GM21423 (cell line): ENCODE measurements around the gene PSMA6.
A peak's percentile ranks its signal among the peaks of the same experiment; 100 is the strongest.
"Not testable (repeated sequence)": the region's sequence is repeated elsewhere in the genome, so short reads cannot be mapped to it uniquely, and the experiment has no call there.

ENCODE experiments used
- ATAC-seq: cut with Tn5 transposase; IDR thresholded peaks from one replicate; pipeline ENCODE4 v1.9.1; 2021; ENCODE audit warnings: mild to moderate bottlenecking, moderate library complexity; ENCODE audit not compliant: unreplicated experiment

The PSMA6 gene

DNA sequence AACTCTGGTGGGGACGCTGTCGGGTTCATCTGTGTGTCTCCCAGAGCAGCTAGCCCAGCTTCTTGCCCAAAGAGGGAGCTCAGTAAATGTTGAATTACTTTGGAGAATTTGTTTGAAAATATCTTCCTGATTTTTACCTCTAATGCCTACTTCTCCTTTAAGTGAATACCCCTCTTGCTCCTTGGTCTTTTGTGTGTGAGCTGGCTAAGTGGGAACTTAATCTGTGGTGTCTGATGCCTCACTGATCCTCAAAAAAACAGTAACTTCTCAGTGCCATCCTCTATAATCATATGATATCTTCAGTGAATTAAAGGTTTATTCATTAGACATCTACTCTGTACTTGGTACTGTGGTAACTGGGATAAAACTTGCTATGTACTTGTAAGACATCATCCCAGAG is 7.7 kb upstream of the PSMA6 start:
- ATAC-seq: no peak

DNA sequence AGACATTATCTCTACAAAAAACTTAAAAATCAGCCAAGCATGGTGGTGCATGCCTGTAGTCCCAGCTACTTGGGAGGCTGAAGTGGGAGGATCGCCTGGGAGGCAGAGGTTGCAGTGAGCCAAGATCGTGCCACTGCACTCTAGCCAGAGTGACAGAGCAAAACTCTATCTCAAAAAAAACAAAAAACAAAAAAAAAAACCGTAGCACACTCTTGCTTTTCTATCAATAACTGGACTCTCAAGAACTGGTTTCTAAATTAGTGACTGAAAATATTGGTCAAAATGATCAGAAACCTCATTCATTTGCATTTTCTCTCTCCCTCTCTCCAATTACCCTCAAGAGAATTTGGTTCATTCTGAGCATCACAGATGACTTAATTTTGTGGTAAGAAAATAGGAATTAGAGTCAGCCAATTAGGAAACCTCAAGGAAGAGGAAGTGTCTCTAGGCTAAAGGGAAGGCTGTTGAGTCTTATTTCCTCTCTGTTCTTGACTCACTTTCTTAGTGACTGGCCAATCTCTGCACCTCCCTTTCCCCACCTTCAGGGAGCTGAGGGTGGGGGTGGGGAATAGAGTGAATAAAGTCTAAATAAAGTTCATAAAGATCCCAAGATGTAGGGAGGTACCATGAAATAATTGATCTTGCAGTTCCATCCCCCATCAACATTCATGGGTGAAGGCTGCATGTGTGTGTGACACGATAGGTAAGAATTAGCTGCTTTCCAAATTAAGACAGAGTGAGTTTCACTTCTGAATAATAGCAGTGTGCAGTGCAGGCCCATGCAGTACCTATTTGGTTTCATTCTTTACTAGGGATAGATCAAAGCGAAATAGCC is 6.8 kb upstream of the PSMA6 start:
- peak; percentile 69 for ATAC-seq

DNA sequence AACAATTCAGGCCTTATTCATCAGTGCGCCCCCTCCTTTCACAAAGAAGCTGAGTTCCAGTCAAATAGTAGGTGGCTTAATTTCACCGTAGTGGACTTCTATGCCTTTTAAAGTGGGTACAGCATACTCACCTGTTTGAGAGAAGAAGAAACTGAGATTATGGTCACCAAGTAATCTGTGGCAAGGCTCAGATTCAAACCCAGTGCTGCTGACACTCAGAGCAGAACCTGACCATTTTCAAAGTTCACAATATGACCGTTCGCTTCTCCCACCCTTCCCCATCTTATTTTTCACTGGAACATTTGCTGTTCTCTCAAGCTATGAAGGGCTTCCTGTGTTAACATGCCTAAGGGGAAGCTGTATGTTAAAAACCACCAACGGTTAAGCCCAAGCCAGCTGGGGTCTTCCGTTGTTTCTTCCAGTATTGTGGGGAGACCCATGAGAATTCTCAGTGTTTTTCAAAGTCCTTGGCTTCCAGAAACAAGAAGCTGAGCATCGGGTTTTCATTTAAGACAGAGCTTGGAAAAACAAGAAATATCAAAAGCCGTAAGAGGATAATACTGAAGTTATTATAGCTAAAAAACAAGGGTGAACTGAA is 6.1 kb upstream of the PSMA6 start:
- ATAC-seq: peak; percentile 12

DNA sequence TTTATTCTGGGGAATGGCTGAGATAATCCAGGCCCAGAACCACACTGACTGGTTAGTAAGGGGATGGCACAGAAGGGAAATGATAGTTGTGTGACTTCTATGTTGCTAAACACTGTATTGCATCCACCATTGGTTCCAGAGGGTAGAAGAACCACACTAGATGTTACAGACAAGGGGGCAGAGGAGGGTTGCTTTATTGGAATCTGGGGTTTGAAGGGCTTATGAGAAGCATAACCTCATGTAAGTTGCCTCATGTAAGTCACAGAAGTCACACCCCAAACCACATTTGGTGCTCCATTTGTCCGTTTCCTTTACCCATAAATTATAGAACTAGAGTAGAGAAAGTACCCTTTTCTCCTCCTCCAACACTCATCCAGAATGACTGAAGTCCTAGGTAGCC is 5.5 kb upstream of the PSMA6 start:
- ATAC-seq: no peak

DNA sequence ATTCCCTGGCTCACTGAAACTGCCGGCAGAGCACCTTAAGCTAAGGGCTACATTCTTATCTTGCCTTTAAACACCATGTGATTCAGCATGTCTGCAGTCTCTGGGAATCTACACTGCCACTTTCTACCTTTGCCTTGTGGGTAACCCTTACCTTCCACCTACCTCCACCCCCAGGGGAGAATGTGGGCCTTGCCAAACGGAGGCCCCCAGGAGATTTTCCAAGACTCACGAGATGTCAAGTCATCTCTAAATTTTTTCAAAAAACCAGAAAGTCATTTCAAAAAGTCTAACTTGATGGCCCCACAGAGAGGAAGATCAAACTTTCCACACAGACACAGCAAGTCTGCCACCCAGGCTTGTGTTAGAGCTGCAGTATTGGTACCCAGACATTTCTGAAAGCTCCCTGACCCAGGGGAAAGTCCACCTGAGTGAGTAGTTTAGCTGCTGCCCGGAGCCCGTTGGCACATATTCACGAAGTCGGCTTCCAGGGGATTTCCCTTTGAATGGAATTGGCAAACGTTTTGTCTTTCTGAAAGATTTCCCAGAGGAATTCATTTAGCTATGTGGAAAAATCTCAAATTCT is 4.7 kb upstream of the PSMA6 start:
- no peak for ATAC-seq

DNA sequence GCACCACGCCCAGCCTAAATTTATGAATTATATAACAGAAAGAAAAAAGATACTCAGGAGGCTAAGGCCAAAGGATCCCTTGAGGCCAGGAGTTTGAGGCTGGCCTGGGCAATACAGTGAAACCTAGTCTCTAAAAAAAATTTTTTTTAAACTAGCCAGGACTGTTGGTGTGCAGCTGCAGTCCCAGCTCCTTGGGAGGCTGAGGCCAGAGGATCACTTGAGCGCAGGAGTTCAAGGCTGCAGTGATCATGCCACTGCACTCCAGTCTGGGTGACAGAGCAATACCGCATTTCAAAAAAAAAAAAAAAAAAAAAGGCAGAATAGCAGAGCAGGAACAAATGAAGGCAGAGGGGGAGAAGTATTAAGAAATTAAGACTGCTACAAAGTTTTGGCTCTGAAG is 2.6 kb upstream of the PSMA6 start:
- ATAC-seq: no peak

DNA sequence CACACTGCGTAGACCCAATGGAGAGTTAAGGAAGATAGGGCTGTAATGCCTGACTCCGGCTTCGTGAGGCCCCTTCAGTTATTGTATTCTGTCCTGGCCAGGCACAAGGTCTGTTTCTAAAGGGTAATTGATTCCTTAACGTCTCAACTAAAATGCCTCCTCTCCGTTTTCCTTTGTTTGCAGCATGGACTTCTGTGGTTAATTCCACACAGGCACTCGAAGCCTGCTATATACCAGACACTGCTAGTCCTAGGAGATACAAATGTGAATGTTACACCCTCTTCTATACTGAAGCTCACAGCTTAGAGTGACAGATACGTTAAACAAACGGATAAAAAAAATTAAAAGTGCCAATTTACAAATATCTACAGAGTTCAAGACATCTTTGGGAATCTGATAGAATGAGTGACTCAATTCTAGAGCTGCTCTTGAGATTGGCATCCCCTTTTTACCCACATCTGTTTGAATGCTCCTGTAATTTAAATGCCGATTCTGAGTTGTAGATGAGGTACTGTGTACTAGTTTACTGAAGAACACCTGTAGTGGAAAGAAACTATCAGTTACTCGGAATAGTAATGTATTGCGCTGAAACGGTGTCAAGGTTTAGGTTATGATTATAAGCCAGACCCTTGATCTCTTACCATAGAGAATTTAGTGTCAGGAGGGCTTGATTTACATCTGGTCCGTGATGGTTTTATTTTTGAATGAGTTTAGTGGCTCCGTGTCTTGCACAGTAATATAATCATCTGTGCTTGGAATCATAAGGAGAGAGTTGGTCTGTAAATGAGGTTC is 784 bp downstream of the PSMA6 start:
- no peak for ATAC-seq

DNA sequence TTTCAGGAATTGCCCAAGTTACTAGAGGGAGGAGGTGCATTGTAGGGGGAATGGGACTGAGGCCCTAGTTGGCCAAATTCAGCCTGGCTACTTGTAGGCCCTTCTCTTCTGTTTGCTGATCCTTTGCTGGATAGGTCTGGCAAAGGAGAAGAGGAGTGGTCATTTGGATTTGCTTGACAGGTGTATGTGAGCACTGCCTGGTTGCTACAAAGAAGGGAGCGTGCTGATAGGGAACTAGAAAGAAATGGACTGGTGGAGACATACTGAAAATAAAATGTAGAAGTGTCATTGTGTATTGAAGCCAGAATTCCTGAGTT is 3.6 kb downstream of the PSMA6 start:
- no peak for ATAC-seq

DNA sequence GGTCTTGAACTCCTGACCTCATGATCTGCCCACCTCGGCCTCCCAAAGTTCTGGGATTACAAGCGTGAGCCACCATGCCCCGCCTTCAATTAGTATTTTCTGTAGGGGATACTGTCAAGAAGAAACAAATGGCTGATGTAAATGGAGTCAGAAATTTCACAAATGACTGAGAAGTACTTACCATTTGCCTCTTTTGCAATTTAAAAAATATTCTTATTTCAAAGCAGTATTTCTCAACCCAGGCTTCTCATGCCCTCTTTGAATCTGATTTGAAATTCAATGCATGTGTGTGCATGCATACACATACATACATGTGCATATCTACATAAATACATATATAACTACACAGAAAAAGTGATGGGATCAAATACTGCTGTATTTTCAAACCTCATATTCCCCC is 4.4 kb downstream of the PSMA6 start:
- no peak for ATAC-seq

DNA sequence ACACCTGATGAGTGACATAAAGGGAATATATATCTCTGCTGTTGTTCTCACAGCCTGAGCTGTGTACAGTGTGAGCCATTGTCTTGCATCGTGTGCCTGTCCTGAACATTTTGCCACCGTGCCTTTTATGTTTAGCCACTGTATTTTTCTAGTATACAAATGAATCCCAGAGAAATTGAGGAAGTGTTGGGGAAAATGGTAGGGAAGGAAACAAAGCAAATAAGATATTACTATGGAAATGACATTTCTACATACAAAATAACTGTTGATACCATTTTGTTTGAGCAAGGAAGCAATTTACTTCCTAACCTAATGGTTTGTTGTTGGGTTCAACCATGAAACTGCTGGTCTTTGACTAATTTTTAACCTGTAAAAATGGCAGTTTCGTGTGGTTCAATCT is 5.5 kb downstream of the PSMA6 start:
- ATAC-seq: no peak

DNA sequence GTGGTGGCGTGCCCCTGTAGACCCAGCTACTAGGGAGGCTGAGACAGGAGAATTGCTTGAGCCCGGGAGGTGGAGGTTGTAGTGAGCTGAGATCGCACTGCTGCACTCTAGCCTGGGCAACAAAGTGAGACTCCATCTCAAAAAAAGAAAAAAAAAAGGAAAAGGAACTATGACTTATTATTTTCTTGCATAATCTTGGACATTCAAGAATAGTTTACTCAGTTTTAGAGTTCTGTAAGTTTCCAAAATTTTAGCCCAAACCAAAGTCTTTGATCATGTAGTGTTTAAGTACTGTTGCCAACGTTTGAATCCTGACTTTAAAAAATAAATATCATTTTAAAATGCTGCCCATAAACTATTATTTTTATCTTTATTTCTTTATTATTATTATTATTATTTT is 6.2 kb downstream of the PSMA6 start:
- no peak for ATAC-seq

DNA sequence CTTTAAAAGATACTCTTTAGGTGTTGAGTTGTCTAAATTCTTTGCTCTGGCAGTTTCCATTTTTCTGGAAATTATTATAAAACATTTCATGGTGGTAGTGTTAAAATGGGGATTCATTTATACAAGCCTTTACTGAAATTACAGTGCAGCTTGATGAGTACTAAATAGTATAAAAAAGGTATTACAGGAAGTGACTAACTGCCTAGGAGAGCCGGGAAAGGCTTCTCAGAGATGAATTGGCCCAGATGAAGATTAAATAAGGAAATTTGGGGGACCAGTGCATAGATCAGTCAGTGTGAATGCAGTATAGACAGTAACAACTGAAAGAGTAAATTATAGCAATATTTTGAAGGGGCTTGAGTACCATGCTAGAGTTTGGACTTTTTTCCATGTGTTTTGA is 7.5 kb downstream of the PSMA6 start:
- no peak for ATAC-seq

DNA sequence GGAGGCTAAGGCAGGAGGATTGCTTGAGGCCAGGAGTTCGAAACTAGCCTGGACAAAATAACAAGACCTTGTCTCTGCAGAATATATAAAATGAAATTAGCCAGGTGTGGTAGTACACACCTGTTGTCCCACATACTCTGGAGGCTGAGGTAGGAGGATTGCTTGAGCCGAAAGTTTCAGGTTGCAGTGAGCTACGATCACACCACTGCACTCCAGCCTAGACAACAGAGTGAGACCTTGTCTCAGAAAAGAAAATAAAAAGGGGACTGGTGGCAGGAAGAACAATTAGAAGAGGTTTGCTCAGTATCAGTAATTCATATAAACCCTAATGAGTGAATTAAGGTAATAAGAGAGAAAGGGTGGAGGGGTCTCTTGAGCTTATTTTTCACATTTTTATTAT is 8.0 kb downstream of the PSMA6 start:
- no peak for ATAC-seq

DNA sequence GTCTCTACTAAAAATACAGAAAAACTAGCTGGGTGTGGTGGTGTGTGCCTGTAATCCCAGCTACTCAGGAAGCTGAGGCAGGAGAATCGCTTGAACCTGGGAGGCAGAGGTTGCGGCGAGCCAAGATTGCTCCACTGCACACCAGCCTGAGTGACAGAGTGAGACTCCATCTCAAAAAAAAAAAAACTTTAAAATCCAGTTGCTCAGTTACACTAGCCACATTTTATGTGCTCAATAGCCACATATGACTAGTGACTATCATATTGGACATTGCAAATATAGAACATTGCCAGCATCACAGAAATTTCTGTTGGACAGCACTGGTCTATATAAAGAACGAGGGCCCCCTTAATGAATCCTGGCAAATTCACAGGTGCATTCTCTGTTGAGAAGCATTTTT is 9.2 kb downstream of the PSMA6 start:
- not testable (repeated sequence) for ATAC-seq

DNA sequence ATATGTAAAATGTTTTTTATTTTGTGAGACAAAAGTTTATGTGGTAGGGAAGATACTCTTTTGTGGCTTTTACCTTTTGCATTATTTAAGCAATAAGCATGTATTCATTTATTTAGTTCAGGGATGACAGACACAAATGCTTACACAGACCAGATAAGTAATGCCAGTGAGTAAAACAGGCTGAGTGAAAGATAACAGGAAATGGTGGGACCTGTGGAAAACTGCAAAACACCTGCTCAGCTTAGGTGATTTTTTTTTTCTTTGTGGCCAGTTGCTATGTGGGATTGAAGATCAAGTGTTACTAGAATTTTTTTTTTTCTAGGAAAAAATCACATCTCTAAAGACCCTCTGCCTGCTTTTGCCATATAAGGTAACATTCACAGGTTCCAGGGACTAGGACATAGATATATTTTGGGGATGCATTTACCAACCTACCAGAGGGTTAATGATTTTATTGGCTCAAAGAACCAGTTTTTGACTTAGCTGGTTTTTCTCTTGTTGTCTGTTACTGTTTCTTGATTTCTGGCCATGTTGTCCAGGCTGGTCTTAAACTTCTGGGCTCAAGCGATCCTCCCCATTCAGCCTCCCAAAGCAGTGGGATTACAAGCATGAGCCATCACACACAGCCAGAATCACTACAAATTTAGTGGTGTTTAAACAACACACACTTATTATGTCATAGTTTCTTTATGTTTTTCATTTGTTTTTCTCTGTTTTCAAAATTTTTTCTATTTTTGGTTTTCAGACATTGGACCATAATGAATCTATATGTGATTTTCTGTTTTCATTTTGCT is 9.8 kb downstream of the PSMA6 start:
- no peak for ATAC-seq

DNA sequence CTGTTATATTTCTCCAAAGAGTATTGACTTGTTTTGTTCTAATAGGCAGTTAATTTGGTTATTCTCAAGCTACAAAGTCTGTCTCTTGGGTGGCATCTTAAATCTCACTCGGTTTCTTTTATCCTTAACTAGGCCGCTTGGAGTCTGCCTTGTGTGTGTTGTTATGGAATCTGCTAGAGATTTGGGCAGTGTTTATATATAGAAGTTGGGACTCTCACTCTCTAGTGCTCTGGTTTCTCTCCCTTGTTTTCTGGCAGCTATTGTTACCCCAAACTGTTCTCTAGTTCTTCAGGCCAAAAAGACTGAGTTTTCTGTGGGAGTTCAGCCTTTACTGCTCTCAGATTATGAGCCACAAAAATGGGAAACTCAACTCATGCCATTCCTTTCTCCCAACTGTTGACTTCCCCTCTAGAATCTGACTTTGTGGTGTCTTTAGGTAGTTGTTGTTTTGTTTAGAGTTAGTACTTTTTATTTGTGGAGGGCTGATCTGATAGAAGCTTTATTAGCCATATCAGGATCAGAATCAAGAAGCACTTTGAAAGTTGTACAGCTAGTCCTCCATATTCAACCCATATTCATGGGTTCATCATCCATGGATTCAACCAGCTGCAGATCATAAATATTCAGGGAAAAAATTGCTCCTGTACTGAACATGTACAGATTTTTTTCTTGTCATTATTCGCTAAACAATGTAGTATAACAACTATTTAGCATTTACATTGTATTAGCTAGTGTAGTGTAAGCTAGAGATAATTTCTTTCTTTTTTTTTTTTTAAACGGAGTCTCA is 11.2 kb downstream of the PSMA6 start:
- no peak for ATAC-seq

DNA sequence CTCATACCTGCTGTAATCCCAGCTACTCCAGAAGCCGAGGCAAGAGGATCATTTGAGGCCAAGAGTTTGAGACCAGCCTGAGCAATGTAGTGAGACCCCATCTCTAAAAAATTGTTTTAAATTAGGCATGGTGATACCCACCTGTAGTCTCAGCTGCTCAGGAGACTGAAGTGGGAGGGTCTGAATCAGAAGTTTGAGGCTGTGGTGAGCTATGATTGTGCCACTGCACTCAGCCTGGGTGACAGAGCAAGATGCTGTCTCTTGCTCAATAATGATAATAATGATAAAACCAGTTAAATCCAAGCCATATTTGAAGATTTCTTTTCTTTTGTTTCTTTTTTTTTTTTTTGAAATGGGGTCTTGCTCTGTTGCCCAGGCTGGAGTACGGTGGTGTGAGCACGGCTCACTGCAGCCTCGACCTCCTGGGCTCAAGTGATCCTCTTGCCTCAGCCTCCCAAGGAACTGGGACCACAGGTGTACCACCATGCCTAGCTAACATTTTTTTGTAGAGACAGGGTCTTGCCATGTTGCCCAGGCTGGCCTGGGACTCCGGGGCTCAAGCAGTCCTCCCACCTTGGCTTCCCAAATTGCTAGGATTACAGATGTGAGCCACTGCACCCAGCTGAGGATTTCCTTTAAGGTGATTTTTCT is 12.8 kb downstream of the PSMA6 start:
- ATAC-seq: no peak

DNA sequence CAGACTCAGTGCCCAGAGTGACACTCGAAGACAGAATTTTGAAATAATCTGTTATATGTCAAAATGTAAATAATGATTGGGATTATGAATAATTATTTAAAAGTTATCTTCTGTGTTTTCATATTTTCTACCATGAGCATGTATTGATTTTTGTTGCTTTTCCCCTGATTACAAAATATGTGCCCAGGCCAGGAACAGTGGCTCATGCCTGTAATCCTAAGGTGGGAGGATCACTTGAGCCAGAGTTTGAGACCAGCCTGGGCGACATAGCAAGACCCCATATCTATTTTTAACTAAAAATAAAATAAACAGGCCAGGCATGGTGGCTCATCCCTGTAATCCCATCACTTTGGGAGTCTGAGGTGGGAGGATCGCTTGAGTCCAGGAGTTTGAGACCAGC is 13.5 kb downstream of the PSMA6 start:
- ATAC-seq: no peak

DNA sequence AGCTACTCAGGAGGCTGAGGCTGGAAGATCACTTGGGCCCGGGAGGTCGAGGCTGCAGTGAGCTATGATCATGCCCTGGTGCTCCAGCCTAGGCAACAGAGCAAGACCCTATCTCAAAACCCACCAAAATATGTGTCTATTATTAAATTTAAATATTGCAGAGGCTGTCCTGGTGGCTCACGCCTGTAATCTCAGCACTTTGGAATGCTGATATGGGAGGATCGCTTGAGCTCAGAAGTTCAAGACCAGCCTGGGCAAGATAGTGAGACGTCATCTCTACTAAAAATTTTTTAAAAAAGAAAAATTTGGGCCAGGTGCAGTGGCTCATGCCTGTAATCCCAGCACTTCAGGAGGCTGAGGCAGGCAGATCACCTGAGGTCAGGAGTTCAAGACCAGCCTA is 13.9 kb downstream of the PSMA6 start:
- no peak for ATAC-seq

DNA sequence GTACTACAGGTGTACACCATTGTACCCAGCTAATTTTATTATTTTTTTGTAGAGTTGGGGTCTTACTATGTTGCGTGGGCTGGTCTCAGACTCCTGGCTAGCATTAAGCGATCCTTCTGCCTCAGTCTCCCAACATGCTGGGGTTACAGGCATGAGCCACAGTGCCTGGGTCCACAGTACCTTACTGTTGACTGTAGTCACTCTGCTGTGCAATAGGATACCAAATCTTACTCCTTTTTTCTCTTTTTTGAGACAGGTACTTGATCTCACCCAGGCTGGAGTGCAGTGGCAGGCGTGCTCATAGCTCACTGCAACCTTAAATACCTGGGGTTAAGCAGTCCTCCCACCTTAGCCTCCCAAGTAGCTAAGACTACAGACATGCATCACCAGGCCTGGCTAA is 25.6 kb downstream of the PSMA6 start:
- no peak for ATAC-seq
